DND-41 (cell line): ENCODE measurements around the gene PAMR1.

Source experiments
- ATAC-seq: fragments of 200-7000 bp; cut with Tn5 transposase; 3 replicates; pipeline ENCODE4 v1.9.1; 2021; ENCODE audit warnings: low read depth; ENCODE audit not compliant: insufficient read depth
- DNase-seq: peaks from one replicate; pipeline ENCODE4 v3.0.0-alpha.2; 2020
- H2AFZ ChIP-seq: 2 replicates; pipeline ENCODE4 v1.6.0; 2012; ENCODE audit warnings: low read depth, low read length
- H3K27ac ChIP-seq: 2 replicates; pipeline ENCODE4 v1.5.1; 2012; ENCODE audit warnings: low read length, inconsistent platforms
- H3K27me3 ChIP-seq: fragments of 200-600 bp; sonication (generic); 2 replicates; pipeline ENCODE4 v1.6.0; 2012; ENCODE audit warnings: low read length, mild to moderate bottlenecking, inconsistent platforms; ENCODE audit not compliant: insufficient read depth, poor library complexity
- H3K36me3 ChIP-seq: 2 replicates; pipeline ENCODE4 v1.5.1; 2012; ENCODE audit warnings: low read length, inconsistent platforms; ENCODE audit not compliant: insufficient read depth
- H3K4me1 ChIP-seq: 2 replicates; pipeline ENCODE4 v1.5.1; 2012; ENCODE audit warnings: mild to moderate bottlenecking, low read length; ENCODE audit not compliant: insufficient read depth
- H3K4me2 ChIP-seq: 2 replicates; pipeline ENCODE4 v1.6.0; 2012; ENCODE audit warnings: mild to moderate bottlenecking, moderate library complexity, low read length, inconsistent platforms; ENCODE audit not compliant: insufficient read depth
- H3K4me3 ChIP-seq, 2 experiments: fragments of 200-600 bp in 1 of 2; shearing (Covaris generic) in 1 of 2; 2 replicates each; pipeline ENCODE4 v1.5.1; 2012 to 2016; ENCODE audit warnings: inconsistent platforms in 2 of 2, low read length in 2 of 2, mild to moderate bottlenecking in 2 of 2, low read depth in 1 of 2, moderate library complexity in 1 of 2
- H3K79me2 ChIP-seq: 2 replicates; pipeline ENCODE4 v1.6.0; 2012; ENCODE audit warnings: low read length, inconsistent platforms; ENCODE audit not compliant: insufficient read depth
- H3K9ac ChIP-seq: 2 replicates; pipeline ENCODE4 v1.6.0; 2012; ENCODE audit warnings: low read depth, mild to moderate bottlenecking, inconsistent platforms, low read length, moderate library complexity
- H3K9me3 ChIP-seq: 2 replicates; pipeline ENCODE4 v1.5.1; 2012; ENCODE audit warnings: low read length, moderate library complexity, mild to moderate bottlenecking, inconsistent platforms; ENCODE audit not compliant: insufficient read depth, severe bottlenecking
- H4K20me1 ChIP-seq: 2 replicates; pipeline ENCODE4 v1.6.0; 2012; ENCODE audit warnings: low read length; ENCODE audit not compliant: insufficient read depth
- EZH2 ChIP-seq: IDR thresholded peaks from 3 replicates; pipeline ENCODE4 v1.6.1; 2012; ENCODE audit warnings: borderline replicate concordance, low read depth, mild to moderate bottlenecking, moderate library complexity, low read length, inconsistent platforms; ENCODE audit not compliant: severe bottlenecking
- TF ChIP-seq, protein P1 (sequence below): IDR thresholded peaks from 2 replicates; pipeline ENCODE4 v1.5.1; 2012; ENCODE audit warnings: borderline replicate concordance, low read length, moderate library complexity, mild to moderate bottlenecking; ENCODE audit not compliant: poor library complexity, severe bottlenecking; ENCODE audit errors: extremely low read depth

PAMR1 gene

DNA sequence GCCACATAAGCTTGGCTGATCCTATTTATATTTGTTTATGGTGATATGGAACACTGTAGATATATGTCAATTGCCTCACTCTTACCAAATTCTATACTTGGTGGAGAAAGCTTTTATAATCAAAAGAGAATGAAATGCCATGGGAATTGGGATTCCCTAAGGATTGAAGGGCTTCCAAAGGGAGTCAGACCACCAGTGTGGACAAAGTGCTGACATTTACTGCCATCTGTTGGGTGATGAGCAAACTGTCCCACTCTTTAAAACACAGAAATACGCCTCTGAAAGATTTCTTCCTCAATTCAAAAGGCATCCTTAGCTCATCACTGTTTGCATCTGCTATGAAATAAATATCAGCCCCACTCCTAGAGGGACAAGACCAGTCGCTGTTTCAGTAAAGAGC, 113.1 kb downstream of the PAMR1 start:
- Histone ChIP-seq H3K27me3 (peaks cover 4% of the 10 kb centered on the region), H3K36me3 (no peaks in the 10 kb centered on the region)
- DNase-seq: no peak

DNA sequence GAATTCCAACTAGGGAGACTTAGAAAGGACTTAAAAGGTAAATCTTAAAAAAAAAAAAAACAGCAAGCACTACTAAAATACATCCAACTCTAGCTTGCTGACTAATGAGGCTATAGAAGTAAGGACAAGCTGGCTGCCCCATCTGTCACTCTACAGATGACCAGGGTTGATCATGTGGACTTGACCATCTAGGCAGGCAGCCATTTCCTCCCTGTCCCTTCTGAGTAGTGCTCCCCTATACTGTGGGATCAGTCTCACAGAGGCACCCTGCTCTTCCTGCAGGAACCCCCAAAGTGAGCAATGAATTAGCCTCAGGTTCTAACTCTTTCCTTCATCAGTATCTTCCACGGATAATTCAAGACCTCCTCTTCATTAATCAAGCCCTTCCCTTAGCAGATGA, 118.4 kb downstream of the PAMR1 start:
- no peak overlapping the region for H3K4me3 ChIP-seq
- H3K9me3 ChIP-seq: no peaks in the 10 kb centered on the region
- DNase-seq (no peak), ATAC-seq (no peak)
- H4K20me1 ChIP-seq: no peaks in the 10 kb centered on the region
- H3K9ac ChIP-seq: no peak overlapping the region
- H3K4me2 ChIP-seq: no peak overlapping the region
- H3K27ac ChIP-seq: no peak overlapping the region
- H3K27me3 ChIP-seq: peaks cover 5% of the 10 kb centered on the region
- H3K4me1 ChIP-seq: no peaks in the 10 kb centered on the region
- no peak for TF ChIP-seq EZH2
- TF ChIP-seq, protein P1, sequence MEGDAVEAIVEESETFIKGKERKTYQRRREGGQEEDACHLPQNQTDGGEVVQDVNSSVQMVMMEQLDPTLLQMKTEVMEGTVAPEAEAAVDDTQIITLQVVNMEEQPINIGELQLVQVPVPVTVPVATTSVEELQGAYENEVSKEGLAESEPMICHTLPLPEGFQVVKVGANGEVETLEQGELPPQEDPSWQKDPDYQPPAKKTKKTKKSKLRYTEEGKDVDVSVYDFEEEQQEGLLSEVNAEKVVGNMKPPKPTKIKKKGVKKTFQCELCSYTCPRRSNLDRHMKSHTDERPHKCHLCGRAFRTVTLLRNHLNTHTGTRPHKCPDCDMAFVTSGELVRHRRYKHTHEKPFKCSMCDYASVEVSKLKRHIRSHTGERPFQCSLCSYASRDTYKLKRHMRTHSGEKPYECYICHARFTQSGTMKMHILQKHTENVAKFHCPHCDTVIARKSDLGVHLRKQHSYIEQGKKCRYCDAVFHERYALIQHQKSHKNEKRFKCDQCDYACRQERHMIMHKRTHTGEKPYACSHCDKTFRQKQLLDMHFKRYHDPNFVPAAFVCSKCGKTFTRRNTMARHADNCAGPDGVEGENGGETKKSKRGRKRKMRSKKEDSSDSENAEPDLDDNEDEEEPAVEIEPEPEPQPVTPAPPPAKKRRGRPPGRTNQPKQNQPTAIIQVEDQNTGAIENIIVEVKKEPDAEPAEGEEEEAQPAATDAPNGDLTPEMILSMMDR: no peak
- H2AFZ ChIP-seq: no peak overlapping the region
- no peaks in the 10 kb centered on the region for H3K36me3 ChIP-seq
- H3K79me2 ChIP-seq: no peaks in the 10 kb centered on the region

More for the DNA sequence above, 113.1 kb downstream of the PAMR1 start:
- Histone ChIP-seq H3K9ac (no peak overlapping the region), H3K79me2 (no peaks in the 10 kb centered on the region), H3K4me2 (no peak overlapping the region), H2AFZ (no peak overlapping the region), H3K4me1 (no peaks in the 10 kb centered on the region), H4K20me1 (no peaks in the 10 kb centered on the region), H3K4me3 (no peak overlapping the region), H3K9me3 (no peaks in the 10 kb centered on the region), H3K27ac (no peak overlapping the region)
- TF ChIP-seq EZH2: no peak
- TF ChIP-seq, protein P1: peak; percentile 59
- no peak for ATAC-seq

DNA sequence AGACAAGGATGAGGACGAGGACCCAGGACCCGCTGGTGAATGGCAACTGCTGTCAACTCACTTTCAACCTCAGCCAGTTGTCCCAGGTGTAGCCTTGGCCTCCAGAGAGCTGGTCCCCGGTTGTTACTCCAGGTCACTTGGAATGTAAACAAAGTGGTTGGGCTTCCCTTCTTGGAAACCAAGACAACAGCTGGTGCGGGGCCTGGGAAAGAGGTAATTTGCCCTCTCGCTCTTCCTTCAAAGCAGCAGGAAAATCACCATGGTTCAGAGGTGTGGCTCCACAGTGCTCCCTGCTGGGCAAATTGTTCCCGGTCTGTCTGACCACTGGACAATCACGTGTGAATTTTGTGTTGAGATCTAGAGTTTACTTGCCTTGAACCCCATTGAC, 121.0 kb downstream of the PAMR1 start:
- Histone ChIP-seq H3K4me2 (no peak overlapping the region), H3K9me3 (no peaks in the 10 kb centered on the region), H3K27me3 (peaks cover 7% of the 10 kb centered on the region), H3K4me1 (no peaks in the 10 kb centered on the region), H3K4me3 (no peak overlapping the region), H3K9ac (no peak overlapping the region), H3K79me2 (no peaks in the 10 kb centered on the region), H2AFZ (no peak overlapping the region), H3K27ac (no peak overlapping the region), H3K36me3 (no peaks in the 10 kb centered on the region), H4K20me1 (no peaks in the 10 kb centered on the region)
- ATAC-seq: no peak
- no peak for TF ChIP-seq EZH2
- TF ChIP-seq, protein P1: peak; percentile 60
- DNase-seq: peak; percentile 15

DNA sequence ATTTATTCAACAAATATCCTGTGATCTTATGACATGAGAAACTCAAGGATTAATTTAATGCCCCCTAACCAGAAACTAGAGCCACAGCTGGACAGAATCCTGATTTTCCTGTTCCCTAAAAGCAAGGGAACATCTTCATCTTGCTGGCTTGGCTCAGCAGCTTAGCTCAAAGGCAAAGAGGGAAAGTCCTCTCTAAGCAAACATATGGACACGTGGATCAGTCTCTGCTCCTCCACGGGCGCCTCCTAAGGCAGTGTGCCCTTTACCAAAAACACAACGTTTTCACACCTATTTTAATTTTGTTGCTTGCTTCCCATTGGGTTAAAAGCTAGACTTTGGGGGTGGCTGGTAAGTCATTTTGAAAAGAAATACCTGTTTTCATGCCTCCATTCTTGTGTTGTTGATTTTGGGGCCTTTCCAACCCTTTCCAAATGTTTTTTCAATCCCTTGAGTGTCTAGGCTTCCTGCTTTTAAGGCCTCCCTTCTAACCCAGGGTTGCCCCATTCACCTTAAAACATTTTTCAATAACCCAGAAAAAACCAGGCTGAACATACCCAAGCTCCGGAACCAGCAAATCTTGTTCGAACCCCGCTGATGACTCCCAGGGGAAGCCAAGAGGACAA, 121.5 kb downstream of the PAMR1 start:
- H3K36me3 ChIP-seq: no peaks in the 10 kb centered on the region
- no peak overlapping the region for H3K27ac ChIP-seq
- TF ChIP-seq, protein P1: no peak
- no peak for TF ChIP-seq EZH2
- H2AFZ ChIP-seq: no peak overlapping the region
- no peaks in the 10 kb centered on the region for H3K9me3 ChIP-seq
- H4K20me1 ChIP-seq: no peaks in the 10 kb centered on the region
- no peak for DNase-seq
- no peaks in the 10 kb centered on the region for H3K79me2 ChIP-seq
- no peak overlapping the region for H3K4me3 ChIP-seq
- no peaks in the 10 kb centered on the region for H3K4me1 ChIP-seq
- no peak for ATAC-seq
- no peak overlapping the region for H3K9ac ChIP-seq
- peaks cover 11% of the 10 kb centered on the region for H3K27me3 ChIP-seq
- no peak overlapping the region for H3K4me2 ChIP-seq
